ENCODE results near the gene TMEM181.
"Not testable (repeated sequence)": the region's sequence is repeated elsewhere in the genome, so short reads cannot be mapped to it uniquely, and the experiment has no call there.

DNA sequence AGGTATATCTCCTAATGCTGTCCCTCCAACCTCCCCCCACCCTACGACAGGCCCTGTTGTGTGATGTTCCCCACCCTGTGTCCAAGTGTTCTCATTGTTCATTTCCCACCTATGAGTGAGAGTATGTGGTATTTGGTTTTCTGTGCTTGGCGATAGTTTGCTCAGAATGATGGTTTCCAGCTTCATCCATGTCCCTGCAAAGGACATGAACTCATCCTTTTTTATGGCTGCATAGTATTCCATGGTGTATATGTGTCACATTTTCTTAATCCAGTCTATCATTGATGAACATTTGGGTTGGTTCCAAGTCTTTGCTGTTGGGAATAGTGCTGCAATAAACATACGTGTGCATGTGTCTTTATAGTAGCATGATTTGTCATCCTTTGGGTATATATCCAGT is 54.7 kb downstream of the TMEM181 start:
- TF ChIP-seq EP300 (IDR thresholded peaks at IDR 0.05); SMC3 (IDR thresholded peaks at IDR 0.05); POLR2A (IDR thresholded peaks at IDR 0.05; ENCODE audit: low read length): not testable (repeated sequence)
- TF ChIP-seq, protein P1, sequence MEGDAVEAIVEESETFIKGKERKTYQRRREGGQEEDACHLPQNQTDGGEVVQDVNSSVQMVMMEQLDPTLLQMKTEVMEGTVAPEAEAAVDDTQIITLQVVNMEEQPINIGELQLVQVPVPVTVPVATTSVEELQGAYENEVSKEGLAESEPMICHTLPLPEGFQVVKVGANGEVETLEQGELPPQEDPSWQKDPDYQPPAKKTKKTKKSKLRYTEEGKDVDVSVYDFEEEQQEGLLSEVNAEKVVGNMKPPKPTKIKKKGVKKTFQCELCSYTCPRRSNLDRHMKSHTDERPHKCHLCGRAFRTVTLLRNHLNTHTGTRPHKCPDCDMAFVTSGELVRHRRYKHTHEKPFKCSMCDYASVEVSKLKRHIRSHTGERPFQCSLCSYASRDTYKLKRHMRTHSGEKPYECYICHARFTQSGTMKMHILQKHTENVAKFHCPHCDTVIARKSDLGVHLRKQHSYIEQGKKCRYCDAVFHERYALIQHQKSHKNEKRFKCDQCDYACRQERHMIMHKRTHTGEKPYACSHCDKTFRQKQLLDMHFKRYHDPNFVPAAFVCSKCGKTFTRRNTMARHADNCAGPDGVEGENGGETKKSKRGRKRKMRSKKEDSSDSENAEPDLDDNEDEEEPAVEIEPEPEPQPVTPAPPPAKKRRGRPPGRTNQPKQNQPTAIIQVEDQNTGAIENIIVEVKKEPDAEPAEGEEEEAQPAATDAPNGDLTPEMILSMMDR (IDR thresholded peaks at IDR 0.05): not testable (repeated sequence)
- TF ChIP-seq, protein P2, sequence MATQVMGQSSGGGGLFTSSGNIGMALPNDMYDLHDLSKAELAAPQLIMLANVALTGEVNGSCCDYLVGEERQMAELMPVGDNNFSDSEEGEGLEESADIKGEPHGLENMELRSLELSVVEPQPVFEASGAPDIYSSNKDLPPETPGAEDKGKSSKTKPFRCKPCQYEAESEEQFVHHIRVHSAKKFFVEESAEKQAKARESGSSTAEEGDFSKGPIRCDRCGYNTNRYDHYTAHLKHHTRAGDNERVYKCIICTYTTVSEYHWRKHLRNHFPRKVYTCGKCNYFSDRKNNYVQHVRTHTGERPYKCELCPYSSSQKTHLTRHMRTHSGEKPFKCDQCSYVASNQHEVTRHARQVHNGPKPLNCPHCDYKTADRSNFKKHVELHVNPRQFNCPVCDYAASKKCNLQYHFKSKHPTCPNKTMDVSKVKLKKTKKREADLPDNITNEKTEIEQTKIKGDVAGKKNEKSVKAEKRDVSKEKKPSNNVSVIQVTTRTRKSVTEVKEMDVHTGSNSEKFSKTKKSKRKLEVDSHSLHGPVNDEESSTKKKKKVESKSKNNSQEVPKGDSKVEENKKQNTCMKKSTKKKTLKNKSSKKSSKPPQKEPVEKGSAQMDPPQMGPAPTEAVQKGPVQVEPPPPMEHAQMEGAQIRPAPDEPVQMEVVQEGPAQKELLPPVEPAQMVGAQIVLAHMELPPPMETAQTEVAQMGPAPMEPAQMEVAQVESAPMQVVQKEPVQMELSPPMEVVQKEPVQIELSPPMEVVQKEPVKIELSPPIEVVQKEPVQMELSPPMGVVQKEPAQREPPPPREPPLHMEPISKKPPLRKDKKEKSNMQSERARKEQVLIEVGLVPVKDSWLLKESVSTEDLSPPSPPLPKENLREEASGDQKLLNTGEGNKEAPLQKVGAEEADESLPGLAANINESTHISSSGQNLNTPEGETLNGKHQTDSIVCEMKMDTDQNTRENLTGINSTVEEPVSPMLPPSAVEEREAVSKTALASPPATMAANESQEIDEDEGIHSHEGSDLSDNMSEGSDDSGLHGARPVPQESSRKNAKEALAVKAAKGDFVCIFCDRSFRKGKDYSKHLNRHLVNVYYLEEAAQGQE (IDR thresholded peaks at IDR 0.05): not testable (repeated sequence)
- TF ChIP-seq, protein P3, sequence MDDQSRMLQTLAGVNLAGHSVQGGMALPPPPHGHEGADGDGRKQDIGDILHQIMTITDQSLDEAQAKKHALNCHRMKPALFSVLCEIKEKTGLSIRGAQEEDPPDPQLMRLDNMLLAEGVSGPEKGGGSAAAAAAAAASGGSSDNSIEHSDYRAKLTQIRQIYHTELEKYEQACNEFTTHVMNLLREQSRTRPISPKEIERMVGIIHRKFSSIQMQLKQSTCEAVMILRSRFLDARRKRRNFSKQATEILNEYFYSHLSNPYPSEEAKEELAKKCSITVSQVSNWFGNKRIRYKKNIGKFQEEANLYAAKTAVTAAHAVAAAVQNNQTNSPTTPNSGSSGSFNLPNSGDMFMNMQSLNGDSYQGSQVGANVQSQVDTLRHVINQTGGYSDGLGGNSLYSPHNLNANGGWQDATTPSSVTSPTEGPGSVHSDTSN (IDR thresholded peaks at IDR 0.05): not testable (repeated sequence)
